ENCODE data around the gene MCM8.

Gene MCM8

DNA sequence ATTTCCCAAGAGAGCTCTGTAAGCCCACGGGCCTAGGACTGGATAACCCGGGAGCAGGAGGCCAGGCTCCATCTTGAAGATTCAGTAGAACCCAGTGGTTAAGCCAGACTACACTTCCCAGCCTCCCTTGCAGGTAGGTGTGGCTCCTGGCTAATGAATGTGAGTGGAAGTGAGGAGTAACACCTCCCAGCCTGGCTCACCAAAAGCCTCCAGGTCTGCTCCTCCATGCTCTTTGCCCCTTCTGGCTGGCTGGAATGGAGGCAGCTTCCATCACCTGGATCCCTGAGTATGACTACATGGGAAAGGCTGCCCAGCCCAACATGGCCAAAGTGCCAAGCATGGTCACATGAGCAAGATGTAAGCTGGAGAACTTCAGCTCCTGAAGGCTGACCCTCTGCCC lies 93.7 kb downstream of the MCM8 start:
- no peak for DNase-seq (ENCODE audit: low read depth)

- DNase-seq (ENCODE audit: low read depth): no peak
These were observed 95.1 kb downstream of the MCM8 start for GRCh38 chr20:6045566-6045965.

GRCh38 chr20:6046432-6046831 lies 96.0 kb downstream of the MCM8 start:
- DNase-seq (ENCODE audit: low read depth): no peak

DNA sequence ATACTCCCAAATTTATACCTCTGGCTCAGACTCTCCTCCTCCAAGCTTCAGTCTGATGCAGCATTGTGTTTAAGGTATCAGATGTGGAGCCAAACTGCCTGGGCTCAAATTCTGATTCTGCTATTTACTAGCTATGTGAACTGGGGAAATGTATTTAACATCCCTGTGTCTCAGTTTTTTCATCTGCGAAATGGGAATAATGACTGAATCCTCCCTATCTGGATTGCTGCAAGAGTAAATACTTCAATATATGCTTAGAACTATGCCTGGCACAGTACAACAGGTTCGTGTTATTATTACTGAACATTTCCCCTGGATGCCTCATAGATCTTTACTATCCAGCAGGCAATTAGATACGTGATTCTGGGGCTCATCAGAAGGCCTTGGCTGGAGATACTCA lies 97.9 kb downstream of the MCM8 start:
- DNase-seq (ENCODE audit: low read depth): no peak
